Vagina (tissue), 2 donors: ENCODE data around the gene PTPN6.

ENCODE experiments used
- POLR2A ChIP-seq, 2 donors: fragments of 450-650 bp; IDR thresholded peaks; one replicate each; pipeline ENCODE4 v1.6.1; 2017; ENCODE audit warnings: antibody characterized with exemption in 2 of 2, mild to moderate bottlenecking in 2 of 2, moderate library complexity in 2 of 2
- POLR2AphosphoS5 ChIP-seq, 2 donors: sonication (generic); formaldehyde crosslinking; IDR thresholded peaks; one replicate each; pipeline ENCODE4 v1.9.0; 2017; ENCODE audit warnings: antibody characterized with exemption in 2 of 2, mild to moderate bottlenecking in 2 of 2, low read depth in 1 of 2; ENCODE audit not compliant: insufficient read depth in 1 of 2
- TF ChIP-seq, protein P1 (sequence below), 3 experiments: fragments of 450-650 bp in 2 of 3; fragments of 200-600 bp in 1 of 3; sonication (generic) in 1 of 3; IDR thresholded peaks; one replicate each; pipeline ENCODE4 v1.5.1; 2017 to 2019; ENCODE audit warnings: antibody characterized with exemption in 3 of 3, mild to moderate bottlenecking in 2 of 3, moderate library complexity in 2 of 3

DNA sequence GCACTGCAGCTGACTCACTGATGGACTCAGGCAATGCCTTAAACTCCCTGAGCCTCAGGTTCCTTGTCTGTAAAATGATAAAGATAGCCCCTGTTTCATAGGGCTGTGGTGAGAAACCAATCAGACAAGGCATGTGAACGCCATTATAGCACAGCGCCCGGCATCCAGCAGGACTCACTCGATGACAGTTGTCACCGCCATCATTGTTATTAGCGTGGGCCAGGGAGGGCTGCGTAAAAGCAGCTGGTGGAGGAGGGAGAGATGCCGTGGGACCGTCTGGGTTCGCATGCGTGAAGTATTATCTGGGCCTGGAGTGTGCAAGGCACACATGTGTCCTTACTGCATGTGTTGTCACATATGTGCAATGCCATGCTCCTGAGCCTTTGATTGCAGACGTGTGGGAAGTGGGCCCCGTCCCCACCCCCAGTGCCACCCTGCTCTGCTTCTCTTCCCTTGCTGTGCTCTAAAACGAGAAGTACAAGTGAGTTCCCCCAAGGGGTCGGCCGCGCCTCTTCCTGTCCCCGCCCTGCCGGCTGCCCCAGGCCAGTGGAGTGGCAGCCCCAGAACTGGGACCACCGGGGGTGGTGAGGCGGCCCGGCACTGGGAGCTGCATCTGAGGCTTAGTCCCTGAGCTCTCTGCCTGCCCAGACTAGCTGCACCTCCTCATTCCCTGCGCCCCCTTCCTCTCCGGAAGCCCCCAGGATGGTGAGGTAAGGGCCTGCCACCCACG is at the start of gene PTPN6:
- TF ChIP-seq, protein P1, sequence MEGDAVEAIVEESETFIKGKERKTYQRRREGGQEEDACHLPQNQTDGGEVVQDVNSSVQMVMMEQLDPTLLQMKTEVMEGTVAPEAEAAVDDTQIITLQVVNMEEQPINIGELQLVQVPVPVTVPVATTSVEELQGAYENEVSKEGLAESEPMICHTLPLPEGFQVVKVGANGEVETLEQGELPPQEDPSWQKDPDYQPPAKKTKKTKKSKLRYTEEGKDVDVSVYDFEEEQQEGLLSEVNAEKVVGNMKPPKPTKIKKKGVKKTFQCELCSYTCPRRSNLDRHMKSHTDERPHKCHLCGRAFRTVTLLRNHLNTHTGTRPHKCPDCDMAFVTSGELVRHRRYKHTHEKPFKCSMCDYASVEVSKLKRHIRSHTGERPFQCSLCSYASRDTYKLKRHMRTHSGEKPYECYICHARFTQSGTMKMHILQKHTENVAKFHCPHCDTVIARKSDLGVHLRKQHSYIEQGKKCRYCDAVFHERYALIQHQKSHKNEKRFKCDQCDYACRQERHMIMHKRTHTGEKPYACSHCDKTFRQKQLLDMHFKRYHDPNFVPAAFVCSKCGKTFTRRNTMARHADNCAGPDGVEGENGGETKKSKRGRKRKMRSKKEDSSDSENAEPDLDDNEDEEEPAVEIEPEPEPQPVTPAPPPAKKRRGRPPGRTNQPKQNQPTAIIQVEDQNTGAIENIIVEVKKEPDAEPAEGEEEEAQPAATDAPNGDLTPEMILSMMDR (IDR thresholded peaks at IDR 0.05), result no peak
- no peak for TF ChIP-seq POLR2A (IDR thresholded peaks at IDR 0.05)
- TF ChIP-seq POLR2AphosphoS5 (IDR thresholded peaks at IDR 0.05; ENCODE audit: insufficient read depth in 1 of 2, low read depth in 1 of 2), result no peak
